Occipital lobe (tissue), 2 donors: ENCODE data around the gene DNM1. TPM values are rescaled to one million over a fixed set of nuclear protein-coding genes. Genes with fewer than 3 reads are reported as not detected.
"Not testable (repeated sequence)": the region's sequence is repeated elsewhere in the genome, so short reads cannot be mapped to it uniquely, and the experiment has no call there.

ENCODE experiments used
- DNase-seq: peaks from one replicate; lab custom pipeline; 2025; lab: John Stamatoyannopoulos, UW
- total RNA-seq: library from RNA; depleted of rRNA; stranded (reverse); fragments of >200 nt; gene quantifications from one replicate; pipeline ENCODE4 v1.2.3, GENCODE V29; 2014

DNM1 gene
- total RNA-seq, 1 donor from 2014 or later: 71.7 TPM

GRCh38 chr9:128222880-128223670, 19.9 kb downstream of the DNM1 start:
- DNase-seq: no peak

DNA sequence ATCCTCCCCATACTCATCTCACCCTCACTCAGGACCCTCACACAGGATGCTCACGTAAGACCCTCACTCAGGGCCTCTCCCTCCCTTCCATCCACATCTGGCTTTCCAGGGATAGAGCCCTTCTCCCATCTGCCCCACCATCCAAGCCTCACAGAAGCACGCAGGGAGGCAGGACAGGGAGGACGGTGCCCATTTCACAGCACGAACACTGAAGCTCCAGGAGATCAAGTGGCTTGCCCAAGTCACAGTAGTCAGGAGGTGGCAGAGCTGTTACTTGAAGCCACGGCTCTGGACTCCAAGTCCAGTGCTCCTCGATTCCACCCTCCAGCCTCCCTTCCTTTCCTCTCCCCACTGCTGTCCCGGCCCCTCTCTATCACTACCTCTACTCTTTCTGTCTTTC, 21.7 kb downstream of the DNM1 start:
- DNase-seq: no peak

GRCh38 chr9:128225770-128226411, 22.7 kb downstream of the DNM1 start:
- no peak for DNase-seq

- no peak for DNase-seq
Observed at GRCh38 chr9:128226412-128226801, 23.2 kb downstream of the DNM1 start.

DNA sequence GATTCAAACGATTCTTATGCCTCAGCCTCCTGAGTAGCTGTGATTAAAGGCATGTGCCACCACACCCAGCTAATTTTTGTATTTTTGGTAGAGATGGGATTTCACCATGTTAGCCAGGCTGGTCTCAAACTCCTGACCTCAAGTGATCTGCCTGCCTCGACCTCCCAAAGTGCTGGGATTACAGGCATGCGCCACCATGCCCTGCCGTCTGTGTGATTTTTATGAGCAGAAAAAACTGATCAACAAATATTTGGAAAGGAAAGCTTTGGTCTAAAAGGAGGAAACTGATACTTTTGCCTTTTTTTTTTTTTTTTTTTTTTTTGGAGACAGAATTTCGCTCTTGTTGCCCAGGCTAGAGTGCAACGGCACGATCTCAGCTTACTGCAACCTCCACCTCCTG, 27.7 kb downstream of the DNM1 start:
- DNase-seq: not testable (repeated sequence)

- no peak for DNase-seq
Observed at GRCh38 chr9:128231638-128232527, 28.7 kb downstream of the DNM1 start.

DNA sequence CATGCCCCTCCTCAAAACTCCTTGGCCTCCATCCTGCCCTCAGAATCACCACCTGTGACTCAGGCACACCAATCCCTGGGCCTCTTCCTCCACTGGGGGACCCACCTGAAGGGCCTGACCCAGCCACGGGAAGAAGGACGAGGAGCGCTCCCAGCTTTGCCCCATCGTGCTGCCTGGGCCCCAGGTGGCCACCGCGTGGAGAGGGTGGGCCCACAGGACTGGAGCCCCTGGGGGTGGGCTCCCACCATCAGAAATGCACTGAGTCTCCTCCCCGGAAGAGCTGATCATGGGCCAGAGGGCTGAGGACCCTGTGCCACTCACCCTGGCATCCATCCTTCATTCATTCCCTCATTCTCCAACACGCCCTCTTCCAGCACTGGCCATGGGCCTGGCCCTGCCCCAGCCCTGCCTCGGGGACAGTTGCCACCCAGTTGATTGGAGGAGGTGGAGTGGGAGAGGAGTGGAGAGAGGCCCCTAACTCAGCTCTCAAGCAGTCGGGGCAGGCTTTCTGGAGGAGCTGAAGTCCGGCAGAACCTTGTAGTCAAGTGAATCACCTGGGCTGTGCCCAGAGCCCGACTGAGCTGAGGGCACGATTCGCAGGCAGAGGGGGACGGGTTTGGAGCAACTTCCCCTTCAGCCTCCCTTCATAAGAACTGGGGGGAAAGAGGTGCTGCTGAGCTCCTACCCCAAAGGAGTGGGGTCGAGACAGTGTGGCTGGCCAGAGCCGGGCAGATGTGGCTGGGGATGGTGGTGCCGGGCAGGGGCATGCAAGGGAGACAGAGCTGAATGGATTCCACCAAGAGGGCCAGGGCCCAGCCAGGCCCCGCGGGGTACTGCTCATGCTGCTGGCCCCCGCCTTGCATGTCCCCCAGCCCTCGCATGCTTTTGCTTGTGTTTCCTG, 29.6 kb downstream of the DNM1 start:
- DNase-seq: no peak

DNA sequence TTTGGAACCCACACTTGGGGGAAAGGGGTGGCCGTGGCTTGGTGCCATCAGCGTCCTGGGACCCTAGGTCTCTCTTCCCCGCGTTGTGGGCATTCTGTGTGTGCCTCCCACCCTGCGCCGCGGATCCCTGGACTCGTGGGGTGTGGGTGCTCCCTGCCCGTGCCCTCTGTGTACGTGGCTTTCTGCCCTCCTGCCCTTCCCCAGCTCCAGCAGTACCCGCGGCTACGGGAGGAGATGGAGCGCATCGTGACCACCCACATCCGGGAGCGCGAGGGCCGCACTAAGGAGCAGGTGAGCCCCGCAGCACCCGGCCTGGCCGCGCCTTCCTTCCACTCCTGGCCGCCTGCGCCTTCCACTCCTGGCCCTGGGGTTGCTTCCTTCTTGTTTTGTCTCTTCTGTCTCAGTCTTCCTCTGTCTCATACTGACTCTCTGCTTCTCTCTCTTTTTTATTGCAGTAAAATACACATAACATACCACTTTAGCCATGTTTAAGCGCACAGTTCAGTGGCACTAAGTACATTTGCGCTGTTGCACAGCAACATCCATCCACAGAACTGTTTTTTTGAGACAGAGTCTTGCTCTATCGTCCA, 30.7 kb downstream of the DNM1 start:
- DNase-seq: no peak

DNA sequence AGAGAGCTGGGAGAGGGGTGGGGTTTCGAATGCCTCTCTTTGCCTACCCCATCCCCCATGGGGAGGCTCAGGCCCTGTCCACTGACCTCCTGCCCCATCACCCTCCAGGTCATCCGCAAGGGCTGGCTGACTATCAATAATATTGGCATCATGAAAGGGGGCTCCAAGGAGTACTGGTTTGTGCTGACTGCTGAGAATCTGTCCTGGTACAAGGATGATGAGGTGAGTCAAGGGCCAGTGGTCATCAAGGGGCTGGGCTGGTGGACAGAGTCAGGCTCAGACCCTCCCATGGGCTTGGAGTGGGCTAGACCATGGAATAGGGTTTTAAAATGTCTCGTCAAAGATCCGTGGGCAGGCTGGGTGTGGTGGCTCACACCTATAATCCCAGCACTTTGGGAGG, 38.9 kb downstream of the DNM1 start:
- no peak for DNase-seq

- DNase-seq: no peak
Observed at GRCh38 chr9:128242828-128243214, 39.6 kb downstream of the DNM1 start.

DNA sequence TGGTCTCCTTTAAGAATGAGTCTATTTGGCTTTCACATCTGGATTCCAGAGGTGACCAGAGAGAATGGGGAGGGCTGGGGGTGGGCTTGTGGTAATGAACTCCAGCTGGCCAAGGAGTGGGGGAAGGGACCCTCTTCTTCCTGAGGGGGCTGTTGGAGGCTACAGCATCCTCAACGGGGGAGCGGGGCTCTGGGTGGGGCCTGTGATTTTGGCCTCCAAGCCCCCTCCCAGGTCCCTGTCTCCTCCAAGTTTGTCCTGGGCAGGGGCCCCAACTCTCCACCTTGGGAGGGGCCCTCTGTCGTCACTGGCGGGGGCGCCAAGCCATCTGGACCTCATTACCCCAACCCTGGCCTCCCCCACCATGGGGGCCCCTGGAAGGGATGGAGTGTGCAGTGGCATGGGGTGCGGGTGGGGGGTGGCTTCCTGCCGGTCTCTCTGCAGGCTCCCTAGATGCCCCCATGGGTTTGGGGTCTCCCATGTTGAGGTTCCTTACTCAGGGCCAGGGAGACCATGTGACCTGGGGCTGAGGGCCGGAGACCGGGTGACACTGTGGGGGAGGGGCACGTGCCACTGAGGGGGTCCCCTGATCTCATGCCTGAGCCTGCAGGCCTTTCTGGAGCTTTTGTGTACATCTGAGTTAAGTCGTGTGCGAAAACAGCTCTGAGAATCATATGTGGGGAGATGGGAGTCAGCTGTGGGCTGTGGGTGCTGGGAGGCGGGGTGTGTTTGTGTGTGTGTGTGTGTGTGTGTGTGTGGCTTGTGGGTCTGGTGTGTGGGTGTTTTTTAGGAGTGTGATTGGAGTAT, 40.2 kb downstream of the DNM1 start:
- no peak for DNase-seq

- DNase-seq: no peak
Observed at GRCh38 chr9:128244091-128244836, 41.1 kb downstream of the DNM1 start.

- DNase-seq: no peak
Observed at GRCh38 chr9:128244837-128245231, 41.7 kb downstream of the DNM1 start.

DNA sequence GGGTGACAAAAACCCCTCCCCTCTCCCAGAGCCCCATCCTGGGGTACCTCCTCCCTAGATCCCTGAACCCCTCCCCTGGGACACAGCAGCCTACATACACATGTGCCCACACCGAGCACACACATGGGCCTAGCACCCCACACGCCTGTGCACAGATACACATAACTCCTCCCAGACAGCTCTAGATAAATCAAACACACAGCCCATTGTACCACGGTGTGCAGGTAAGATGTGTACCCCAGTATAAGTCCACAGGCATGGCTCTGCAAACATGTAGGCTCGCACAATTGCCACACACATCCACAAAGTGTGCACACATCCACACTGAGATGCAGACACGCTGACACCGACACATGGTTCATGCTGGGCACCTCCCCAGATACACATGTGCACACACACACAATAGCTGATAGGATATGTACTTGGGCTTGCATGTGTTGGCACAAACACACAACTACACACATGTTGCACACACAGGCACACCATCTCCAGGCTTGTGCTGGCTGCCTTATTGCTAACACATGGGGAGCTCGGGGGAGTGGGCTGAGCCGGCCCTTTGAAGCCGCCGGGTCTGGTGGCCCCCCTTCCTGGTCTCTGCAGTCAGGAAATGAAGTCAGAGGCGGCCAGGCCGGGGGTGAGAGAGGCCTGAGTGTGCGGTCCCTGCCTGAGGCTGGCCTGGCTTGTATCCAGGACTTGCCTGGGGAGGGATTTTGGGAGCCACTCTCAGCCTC, 42.4 kb downstream of the DNM1 start:
- DNase-seq: no peak

DNA sequence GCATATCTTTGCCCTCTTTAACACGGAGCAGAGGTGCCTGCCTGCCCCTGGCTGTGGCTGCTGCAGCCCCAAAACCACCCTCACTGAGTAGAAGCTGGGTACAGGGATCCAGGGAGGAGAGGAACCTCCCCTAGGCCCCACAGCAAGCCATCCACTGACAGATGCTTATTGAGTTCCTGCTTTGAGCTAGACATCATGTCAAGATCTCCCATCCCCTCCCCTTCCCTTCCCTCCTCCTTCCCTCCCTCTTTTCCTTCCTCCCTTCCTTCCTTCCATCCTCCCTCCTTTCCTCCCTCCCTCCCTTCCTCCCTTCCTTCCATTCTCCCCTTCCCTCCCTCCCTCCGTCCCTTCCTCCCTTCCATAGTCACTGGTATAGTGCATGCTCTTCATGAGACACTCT, 43.3 kb downstream of the DNM1 start:
- DNase-seq: no peak

DNA sequence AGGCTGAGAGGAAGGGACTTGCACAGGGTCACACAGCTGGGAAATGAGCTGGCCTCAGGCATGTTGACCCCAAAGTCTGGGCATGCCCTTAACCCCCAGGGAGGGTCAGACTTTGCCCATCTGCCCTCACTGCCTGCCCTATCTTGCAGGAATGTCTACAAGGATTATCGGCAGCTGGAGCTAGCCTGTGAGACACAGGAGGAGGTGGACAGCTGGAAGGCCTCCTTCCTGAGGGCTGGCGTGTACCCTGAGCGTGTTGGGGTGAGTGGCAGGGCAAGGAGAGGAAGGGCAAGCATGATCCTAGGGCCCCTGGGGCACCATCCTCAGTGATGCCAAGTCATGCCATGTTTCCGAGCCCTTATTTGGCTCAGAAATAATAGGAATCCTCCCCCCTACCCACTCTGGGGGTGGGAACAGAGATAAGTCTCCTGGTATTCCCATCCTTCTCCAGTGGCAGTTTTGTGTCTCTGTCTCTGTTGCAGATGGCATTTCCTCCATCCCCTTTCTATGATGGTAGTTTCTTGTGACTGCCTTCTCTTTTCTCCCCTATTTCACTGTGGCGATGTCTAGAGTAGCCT, 44.1 kb downstream of the DNM1 start:
- no peak for DNase-seq

DNA sequence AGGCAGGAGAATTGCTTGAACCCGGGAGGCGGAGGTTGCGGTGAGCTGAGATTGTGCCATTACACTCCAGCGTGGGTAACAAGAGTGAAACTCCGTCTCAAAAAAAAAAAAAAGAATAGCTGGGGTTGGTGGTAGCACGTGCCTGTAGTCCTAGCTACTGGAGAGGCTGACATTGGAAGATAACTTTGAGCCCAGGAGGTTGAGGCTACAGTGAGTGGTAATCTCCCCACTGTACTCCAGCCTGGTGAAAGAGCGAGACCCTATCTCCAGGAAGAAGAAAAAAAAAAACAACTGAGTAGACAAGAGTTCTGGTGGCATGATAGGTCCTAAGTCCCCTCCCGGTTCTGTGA, 46.4 kb downstream of the DNM1 start:
- DNase-seq: no peak
